GM23248 (cell line): ENCODE results near the gene RUNX1. TPM values are rescaled to one million over a fixed set of nuclear protein-coding genes. Genes with fewer than 3 reads are reported as not detected.

Source experiments
- DNase-seq: peaks from one replicate; pipeline ENCODE4 v3.0.0-alpha.2; 2015
- H2AFZ ChIP-seq: fragments of 200-600 bp; sonication (generic); 2 replicates; pipeline ENCODE4 v1.6.1; 2016; ENCODE audit warnings: antibody characterized with exemption
- H3F3A ChIP-seq: fragments of 200-600 bp; sonication (generic); 2 replicates; pipeline ENCODE4 v1.6.1; 2016; ENCODE audit warnings: mild to moderate bottlenecking, antibody characterized with exemption, mixed run types; ENCODE audit not compliant: insufficient read depth
- H3K27ac ChIP-seq: fragments of 200-600 bp; sonication (generic); 2 replicates; pipeline ENCODE4 v1.5.1; 2016; ENCODE audit warnings: mild to moderate bottlenecking
- H3K27me3 ChIP-seq: fragments of 200-600 bp; sonication (generic); replicated peaks from 2 replicates; pipeline ENCODE4 v1.6.1; 2016; ENCODE audit warnings: mild to moderate bottlenecking; ENCODE audit not compliant: insufficient read depth
- H3K36me3 ChIP-seq: fragments of 200-600 bp; sonication (generic); 2 replicates; pipeline ENCODE4 v1.6.1; 2016; ENCODE audit warnings: low read depth, mild to moderate bottlenecking
- H3K4me1 ChIP-seq: fragments of 200-600 bp; sonication (generic); 2 replicates; pipeline ENCODE4 v1.6.1; 2016; ENCODE audit warnings: mild to moderate bottlenecking; ENCODE audit not compliant: insufficient read depth
- H3K4me2 ChIP-seq: fragments of 200-600 bp; sonication (generic); one replicate; pipeline ENCODE4 v1.6.1; 2016; ENCODE audit warnings: mild to moderate bottlenecking; ENCODE audit not compliant: unreplicated experiment
- H3K4me3 ChIP-seq: fragments of 200-600 bp; sonication (generic); 2 replicates; pipeline ENCODE4 v1.5.1; 2016; ENCODE audit warnings: mild to moderate bottlenecking
- H3K79me2 ChIP-seq: fragments of 200-600 bp; sonication (generic); 2 replicates; pipeline ENCODE4 v1.6.1; 2016; ENCODE audit warnings: mild to moderate bottlenecking; ENCODE audit not compliant: insufficient read depth
- H3K9ac ChIP-seq: fragments of 200-600 bp; sonication (generic); 2 replicates; pipeline ENCODE4 v1.6.1; 2016; ENCODE audit warnings: mild to moderate bottlenecking
- H3K9me2 ChIP-seq: fragments of 200-600 bp; sonication (generic); 2 replicates; pipeline ENCODE4 v1.6.1; 2016; ENCODE audit warnings: mixed run types, mild to moderate bottlenecking, moderate library complexity; ENCODE audit not compliant: insufficient read depth
- H3K9me3 ChIP-seq: fragments of 200-600 bp; sonication (generic); one replicate; pipeline ENCODE4 v1.6.1; 2017; ENCODE audit warnings: low read depth
- H4K20me1 ChIP-seq: fragments of 200-600 bp; sonication (generic); 2 replicates; pipeline ENCODE4 v1.6.0; 2016; ENCODE audit not compliant: insufficient read depth
- EZH2 ChIP-seq: fragments of 200-600 bp; sonication (generic); IDR thresholded peaks from 2 replicates; pipeline ENCODE4 v1.6.1; 2018; ENCODE audit warnings: antibody characterized with exemption, mild to moderate bottlenecking; ENCODE audit not compliant: insufficient read depth, poor library complexity, severe bottlenecking
- EZH2phosphoT487 ChIP-seq: fragments of 200-600 bp; sonication (generic); IDR thresholded peaks from 2 replicates; pipeline ENCODE4 v1.6.1; 2018; ENCODE audit warnings: antibody characterized with exemption, moderate library complexity, mild to moderate bottlenecking, low read depth; ENCODE audit not compliant: insufficient read depth
- WGBS, 2 experiments: methylation state at CpG; one replicate each; pipeline ENCODE4 v1.1.6; 2015 to 2017; ENCODE audit warnings: low lambda C conversion rate in 2 of 2, low coverage in 1 of 2; ENCODE audit errors: missing lambda C conversion rate in 2 of 2; 5-methylcytosine and 5-hydroxymethylcytosine counted together
- in situ Hi-C: fragments of 300-500 bp; cut with MboI; formaldehyde crosslinking; loops from 2 replicates; pipeline ENCODE4 v1.15.0; 2020
- polyA plus RNA-seq: library from polyadenylated mRNA; unstranded; fragments of >200 nt; fragmentation: Nextera tagmentation; extraction: Ambion mirVana; gene quantifications from 2 replicates; pipeline ENCODE4 v1.2.1, GENCODE V29; 2016
- total RNA-seq: library from RNA; depleted of rRNA; stranded (reverse); fragments of >200 nt; shearing (Covaris generic); gene quantifications from 2 replicates; pipeline ENCODE4 v1.2.3, GENCODE V29; 2014

RUNX1 gene
- total and polyA plus RNA-seq, 2 experiments from 2014 or later = 21.3 to 32.6 TPM

GRCh38 chr21:34885125-34885524, 164.0 kb downstream of the RUNX1 start:
- Histone ChIP-seq H3K9me2 (no peaks in the 10 kb centered on the region), H3K9me3 (no peaks in the 10 kb centered on the region), H3F3A (peaks cover 64% of the 10 kb centered on the region), H3K27me3 (no peaks in the 10 kb centered on the region), H3K4me1 (peaks cover 30% of the 10 kb centered on the region), H3K4me3 (peak overlapping the region; percentile 97), H4K20me1 (no peaks in the 10 kb centered on the region), H3K36me3 (peaks cover 46% of the 10 kb centered on the region), H3K9ac (peak overlapping the region; percentile 100), H3K4me2 (peak overlapping the region; percentile 99), H2AFZ (no peak overlapping the region), H3K79me2 (peaks cover 81% of the 10 kb centered on the region), H3K27ac (peak overlapping the region; percentile 99)
- WGBS, 2 experiments = 13 to 15% methylated on average over 6 of the region's 6 CpGs
- DNase-seq = peak; percentile 45
- in situ Hi-C loops = loop anchor here (10.0 to 25.0 kb wide), 5 partner anchors 327 to 1052 kb away; no protein-coding TSS in a partner anchor
- no peak for TF ChIP-seq EZH2
- TF ChIP-seq EZH2phosphoT487 = peak; percentile 66; the same call in 1 of the 2 replicates

- Histone ChIP-seq H3K9ac (peak overlapping the region; percentile 100), H2AFZ (no peak overlapping the region), H3K9me2 (no peaks in the 10 kb centered on the region), H3K9me3 (no peaks in the 10 kb centered on the region), H4K20me1 (no peaks in the 10 kb centered on the region), H3K79me2 (peaks cover 88% of the 10 kb centered on the region), H3K4me3 (peak overlapping the region; percentile 97), H3F3A (peaks cover 71% of the 10 kb centered on the region), H3K4me1 (peaks cover 37% of the 10 kb centered on the region), H3K27me3 (no peaks in the 10 kb centered on the region), H3K27ac (peak overlapping the region; percentile 99), H3K4me2 (peak overlapping the region; percentile 99), H3K36me3 (peaks cover 53% of the 10 kb centered on the region)
- DNase-seq = no peak
- in situ Hi-C loops = loop anchor here (10.0 to 25.0 kb wide), 5 partner anchors 328 to 1053 kb away; no protein-coding TSS in a partner anchor
- TF ChIP-seq EZH2phosphoT487 (no peak), EZH2 (no peak)
- 18 to 35% methylated on average over 3 of the region's 3 CpGs for WGBS, 2 experiments
These were observed 164.7 kb downstream of the RUNX1 start for GRCh38 chr21:34884346-34884929.

- peaks cover 58% of the 10 kb centered on the region for H3K36me3 ChIP-seq
- WGBS, 2 experiments = 33 to 43% methylated on average over 6 of the region's 6 CpGs
These were observed 165.4 kb downstream of the RUNX1 start for GRCh38 chr21:34883491-34884271.

GRCh38 chr21:34882719-34883131, 166.4 kb downstream of the RUNX1 start:
- peaks cover 67% of the 10 kb centered on the region for H3K36me3 ChIP-seq
- H2AFZ ChIP-seq = no peak overlapping the region
- H3K4me3 ChIP-seq = peak overlapping the region; percentile 97
- no peaks in the 10 kb centered on the region for H3K27me3 ChIP-seq
- no peak for TF ChIP-seq EZH2
- H3F3A ChIP-seq = peaks cover 82% of the 10 kb centered on the region
- H3K4me2 ChIP-seq = peak overlapping the region; percentile 99
- peak overlapping the region; percentile 99 for H3K27ac ChIP-seq
- no peaks in the 10 kb centered on the region for H3K9me3 ChIP-seq
- in situ Hi-C loops = loop anchor here (10.0 to 25.0 kb wide), 5 partner anchors 330 to 1055 kb away; no protein-coding TSS in a partner anchor
- peaks cover 98% of the 10 kb centered on the region for H3K79me2 ChIP-seq
- peaks cover 54% of the 10 kb centered on the region for H3K4me1 ChIP-seq
- H3K9me2 ChIP-seq = no peaks in the 10 kb centered on the region
- 15 to 17% methylated on average over 2 of the region's 2 CpGs for WGBS, 2 experiments
- H3K9ac ChIP-seq = peak overlapping the region; percentile 100
- DNase-seq = no peak
- H4K20me1 ChIP-seq = no peaks in the 10 kb centered on the region

More at GRCh38 chr21:34883491-34884271, 165.4 kb downstream of the RUNX1 start:
- Histone ChIP-seq H3K27ac (peak overlapping the region; percentile 99), H4K20me1 (no peaks in the 10 kb centered on the region), H3K9me2 (no peaks in the 10 kb centered on the region), H3K4me2 (peak overlapping the region; percentile 99), H3K27me3 (no peaks in the 10 kb centered on the region), H3K79me2 (peaks cover 96% of the 10 kb centered on the region), H2AFZ (no peak overlapping the region), H3F3A (peaks cover 76% of the 10 kb centered on the region), H3K4me1 (peaks cover 45% of the 10 kb centered on the region), H3K9ac (peak overlapping the region; percentile 100), H3K4me3 (peak overlapping the region; percentile 97), H3K9me3 (no peaks in the 10 kb centered on the region)
- DNase-seq = no peak
- no peak for TF ChIP-seq EZH2phosphoT487
- no peak for TF ChIP-seq EZH2
- in situ Hi-C loops = loop anchor here (10.0 to 25.0 kb wide), 5 partner anchors 329 to 1054 kb away; no protein-coding TSS in a partner anchor
